T-helper 17 cell (primary cell): ENCODE results near the gene GAL. TPM values are rescaled to one million over a fixed set of nuclear protein-coding genes. Genes with fewer than 3 reads are reported as not detected.

Experiments
- ATAC-seq: fragments of 150-1000 bp; cut with Tn5 transposase; 2 replicates; pipeline ENCODE4 v1.10.0; 2021; ENCODE audit warnings: mild to moderate bottlenecking, moderate library complexity
- DNase-seq, 3 donors: peaks; one replicate each; pipeline versions ENCODE4 v3.0.0 to v3.0.0-alpha.2; 2020 to 2021
- H3K9me3 ChIP-seq: one replicate; pipeline ENCODE4 v1.7.0; 2013; ENCODE audit warnings: low read length, mild to moderate bottlenecking; ENCODE audit not compliant: control insufficient read depth, poor library complexity, severe bottlenecking
- H3K27ac Mint-ChIP-seq: one replicate; pipeline ENCODE4 v1.8.0; 2022; ENCODE audit warnings: mild to moderate bottlenecking, moderate library complexity, mixed read lengths
- H3K27me3 Mint-ChIP-seq: one replicate; pipeline ENCODE4 v1.8.0; 2022; ENCODE audit warnings: mixed read lengths
- H3K36me3 Mint-ChIP-seq: one replicate; pipeline ENCODE4 v1.8.0; 2022; ENCODE audit warnings: low read depth, mixed read lengths
- H3K4me1 Mint-ChIP-seq: one replicate; pipeline ENCODE4 v1.8.0; 2022; ENCODE audit warnings: mild to moderate bottlenecking, mixed read lengths
- H3K4me3 Mint-ChIP-seq: one replicate; pipeline ENCODE4 v1.8.0; 2022; ENCODE audit warnings: mild to moderate bottlenecking, moderate library complexity, mixed read lengths
- total RNA-seq, 4 donors: library from RNA in 2 of 4; stranded (reverse) in 2 of 4; gene quantifications; one replicate each; pipeline ENCODE4 v1.2.3 and lab custom pipeline; 2022 to 2026

Gene GAL
- total RNA-seq, 2 donors from 2014 or later: not detected

DNA sequence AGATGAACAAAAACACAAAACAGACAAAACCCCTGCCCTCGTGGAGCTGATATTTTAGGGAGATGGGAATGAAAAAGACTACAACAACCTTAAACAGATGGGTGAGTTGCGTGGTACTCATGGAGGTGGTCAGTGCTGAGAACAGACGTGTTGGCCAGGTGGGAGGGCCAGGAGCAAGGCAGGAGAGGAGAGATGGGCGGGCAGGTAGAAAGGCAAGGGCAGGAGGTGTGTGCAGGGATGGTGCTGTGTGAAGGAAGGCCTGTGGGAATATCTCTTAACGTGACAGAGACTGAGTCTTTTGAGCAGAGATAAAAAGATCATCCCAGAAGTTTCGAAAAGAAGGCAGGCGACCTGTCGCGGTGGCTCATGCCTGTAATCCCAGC, 7.0 kb downstream of the GAL start:
- H3K4me1 Mint-ChIP-seq: peaks cover 24% of the 10 kb centered on the region
- peaks cover 30% of the 10 kb centered on the region for H3K27me3 Mint-ChIP-seq
- peak overlapping the region; percentile 60 for H3K27ac Mint-ChIP-seq
- ATAC-seq (no peak), DNase-seq (no peak)
- no peaks in the 10 kb centered on the region for H3K9me3 ChIP-seq
- peak overlapping the region; percentile 59 for H3K4me3 Mint-ChIP-seq
- peaks cover 7% of the 10 kb centered on the region for H3K36me3 Mint-ChIP-seq

DNA sequence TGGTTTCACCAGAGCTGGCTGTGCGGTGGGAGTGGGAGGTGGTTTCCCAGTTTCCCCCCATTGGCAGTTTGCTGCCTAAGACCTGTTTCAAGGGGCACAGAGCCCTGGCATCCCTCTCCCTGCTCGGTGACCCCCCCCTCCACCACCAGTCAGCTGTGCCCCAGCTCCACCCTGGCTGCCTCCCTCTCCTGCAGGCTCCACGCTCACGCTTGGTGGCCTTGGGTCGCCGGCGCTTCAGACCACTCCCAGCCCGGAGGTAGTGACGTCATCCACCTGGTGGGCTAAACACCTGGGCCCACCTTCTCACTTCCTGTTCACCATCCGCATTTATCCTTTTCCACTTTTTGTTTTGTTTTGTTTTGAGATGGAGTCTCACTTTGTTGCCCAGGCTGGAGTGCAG, 7.8 kb downstream of the GAL start:
- no peak overlapping the region for H3K4me3 Mint-ChIP-seq

DNA sequence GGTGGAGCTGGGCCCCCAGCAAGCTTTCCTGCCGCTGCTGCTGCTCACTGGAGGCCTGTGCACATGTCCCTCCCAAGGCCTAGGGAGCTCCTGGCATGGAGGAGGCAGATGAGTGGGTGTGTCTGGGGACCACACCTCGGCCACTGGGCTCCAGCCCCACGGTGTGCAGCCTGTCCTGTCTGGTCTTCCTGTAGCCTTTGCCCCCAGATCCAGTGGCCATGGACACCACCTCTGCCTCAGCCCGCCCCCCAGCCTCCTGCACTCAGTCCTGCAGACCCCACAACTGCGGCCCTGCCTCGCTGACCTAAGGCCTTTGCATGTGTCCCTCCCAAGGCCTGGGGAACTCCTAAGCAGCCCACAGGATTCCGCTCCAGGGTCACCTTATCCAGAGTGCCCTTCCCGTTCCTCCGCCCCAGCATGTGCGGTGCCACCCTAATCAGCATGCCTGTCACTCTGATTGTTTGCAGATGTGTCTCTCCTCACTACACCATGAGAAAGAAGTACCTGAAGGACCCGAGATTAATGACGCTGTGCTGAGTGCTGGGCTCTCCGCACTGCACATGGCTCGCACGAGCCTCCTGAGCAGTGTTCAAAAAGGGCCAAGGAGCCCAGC, 8.6 kb downstream of the GAL start:
- no peak for DNase-seq
- Mint-ChIP-seq H3K4me3 (no peak overlapping the region), H3K27ac (no peak overlapping the region), H3K4me1 (peaks cover 24% of the 10 kb centered on the region), H3K27me3 (peaks cover 14% of the 10 kb centered on the region), H3K36me3 (peaks cover 5% of the 10 kb centered on the region)
- H3K9me3 ChIP-seq: no peaks in the 10 kb centered on the region
- ATAC-seq: no peak

More for the DNA sequence above, 7.8 kb downstream of the GAL start:
- H3K9me3 ChIP-seq: no peaks in the 10 kb centered on the region
- H3K27me3 Mint-ChIP-seq: peaks cover 23% of the 10 kb centered on the region
- no peak for ATAC-seq
- peaks cover 24% of the 10 kb centered on the region for H3K4me1 Mint-ChIP-seq
- no peak for DNase-seq
- peak overlapping the region; percentile 60 for H3K27ac Mint-ChIP-seq
- peaks cover 6% of the 10 kb centered on the region for H3K36me3 Mint-ChIP-seq

DNA sequence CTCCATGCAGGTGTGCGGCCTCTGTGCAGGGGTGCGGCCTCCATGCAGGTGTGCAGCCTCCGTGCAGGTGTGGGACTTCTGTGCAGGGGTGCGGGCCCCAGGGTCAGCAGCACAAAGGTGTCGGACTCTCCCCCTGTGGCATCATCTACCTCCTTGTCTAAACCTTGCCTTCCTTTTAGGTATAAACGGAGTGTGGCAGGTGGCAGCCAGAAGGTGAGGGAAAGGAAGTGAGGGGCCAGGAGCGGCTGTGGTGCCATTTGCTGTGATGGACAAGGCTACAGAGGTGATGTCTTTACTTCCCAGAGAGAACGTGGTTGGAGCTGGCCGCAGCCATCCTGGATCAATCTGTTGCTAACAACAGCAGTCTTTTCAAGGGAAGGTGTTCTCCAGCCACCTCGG, 9.1 kb downstream of the GAL start:
- DNase-seq: no peak
- Mint-ChIP-seq H3K27ac (no peak overlapping the region), H3K4me3 (no peak overlapping the region), H3K4me1 (peaks cover 24% of the 10 kb centered on the region), H3K36me3 (peaks cover 5% of the 10 kb centered on the region), H3K27me3 (peaks cover 12% of the 10 kb centered on the region)
- ATAC-seq: no peak
- no peaks in the 10 kb centered on the region for H3K9me3 ChIP-seq

DNA sequence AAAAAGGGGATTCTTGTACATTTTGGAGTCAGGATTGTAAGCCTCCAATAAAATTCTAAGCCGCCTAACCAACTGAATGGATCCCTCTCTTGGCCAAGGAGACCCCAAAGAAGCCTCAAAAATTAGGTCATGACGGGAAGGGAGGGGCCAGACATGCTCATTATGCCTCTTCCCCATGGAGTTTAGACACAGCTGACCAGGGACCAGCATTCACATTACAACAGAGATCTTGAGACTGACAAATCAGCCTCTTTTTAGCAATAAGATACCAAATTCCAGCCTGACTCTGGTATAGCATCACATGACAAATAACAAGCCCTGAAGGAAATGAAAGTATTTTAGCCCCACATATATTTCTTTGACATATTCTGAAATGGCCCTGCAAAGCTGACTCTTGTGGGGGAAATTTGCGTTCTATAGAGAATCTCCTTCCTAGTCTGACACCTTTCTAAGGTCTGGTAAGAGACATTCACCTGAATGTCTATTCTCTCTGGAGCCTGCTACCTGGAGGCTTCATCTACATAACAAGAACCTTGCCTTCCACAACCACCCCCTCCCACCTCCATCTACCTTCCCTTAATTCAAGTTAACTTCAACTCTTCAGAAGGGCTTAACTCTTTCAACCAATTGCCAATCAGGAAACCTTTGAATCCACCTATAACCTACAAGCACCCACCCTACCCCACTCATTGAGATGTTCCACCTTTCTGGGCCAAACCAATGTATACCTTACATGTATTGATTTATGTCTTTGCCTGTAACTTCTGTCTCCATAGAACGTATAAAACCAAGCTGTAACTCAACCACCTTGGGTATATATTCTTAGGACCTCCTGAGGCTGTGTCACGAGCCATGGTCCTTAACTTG, 10.3 kb downstream of the GAL start:
- no peak for DNase-seq
- Mint-ChIP-seq H3K27me3 (peaks cover 12% of the 10 kb centered on the region), H3K27ac (no peak overlapping the region), H3K36me3 (peaks cover 3% of the 10 kb centered on the region), H3K4me3 (no peak overlapping the region), H3K4me1 (peaks cover 19% of the 10 kb centered on the region)
- no peak for ATAC-seq
- no peaks in the 10 kb centered on the region for H3K9me3 ChIP-seq

DNA sequence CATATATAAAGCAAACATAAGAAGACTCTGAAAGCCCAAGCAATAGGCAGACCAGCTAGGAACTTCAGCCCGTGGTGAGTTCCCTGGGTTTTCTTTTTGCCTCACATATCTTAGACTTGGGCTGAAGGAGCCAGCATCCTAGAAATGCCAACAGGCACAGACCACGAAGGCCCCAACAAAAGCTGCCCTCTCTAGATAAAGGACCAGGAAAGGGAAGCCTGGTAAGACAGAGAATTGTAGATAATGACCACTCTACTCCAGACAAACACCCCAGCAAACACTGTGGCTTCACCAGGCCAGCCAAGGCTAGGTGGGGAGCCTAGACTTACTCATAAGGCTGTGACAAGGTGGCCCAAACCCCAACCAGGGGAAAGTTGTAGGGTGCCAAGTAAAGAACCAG, 11.2 kb downstream of the GAL start:
- ATAC-seq: no peak
- H3K27me3 Mint-ChIP-seq: peaks cover 12% of the 10 kb centered on the region
- H3K4me1 Mint-ChIP-seq: peaks cover 12% of the 10 kb centered on the region
- no peak overlapping the region for H3K4me3 Mint-ChIP-seq
- no peak for DNase-seq
- peaks cover 3% of the 10 kb centered on the region for H3K36me3 Mint-ChIP-seq
- no peak overlapping the region for H3K27ac Mint-ChIP-seq
- no peaks in the 10 kb centered on the region for H3K9me3 ChIP-seq

DNA sequence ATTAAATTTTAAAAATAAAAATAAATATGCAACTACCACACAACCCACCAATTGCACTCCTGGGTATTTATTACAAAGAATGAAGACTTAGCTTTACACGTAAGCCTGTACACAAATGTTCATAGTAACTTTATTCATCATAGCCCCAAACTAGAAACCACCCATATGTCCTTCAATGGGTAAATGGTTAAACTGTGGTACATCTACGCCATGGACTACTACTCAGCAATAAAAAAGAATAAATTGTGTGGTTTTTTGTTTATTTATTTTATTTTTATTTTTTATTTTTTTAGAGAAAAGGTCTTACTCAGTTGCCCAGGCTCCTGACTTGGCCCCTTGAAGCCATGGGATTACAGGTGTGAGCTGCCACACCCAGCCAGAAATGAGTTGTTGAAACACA, 14.6 kb downstream of the GAL start:
- no peak for ATAC-seq
- no peaks in the 10 kb centered on the region for H3K9me3 ChIP-seq
- H3K36me3 Mint-ChIP-seq: peaks cover 3% of the 10 kb centered on the region
- no peak overlapping the region for H3K4me3 Mint-ChIP-seq
- H3K27ac Mint-ChIP-seq: no peak overlapping the region
- H3K27me3 Mint-ChIP-seq: peaks cover 12% of the 10 kb centered on the region
- DNase-seq: no peak
- H3K4me1 Mint-ChIP-seq: peaks cover 2% of the 10 kb centered on the region

DNA sequence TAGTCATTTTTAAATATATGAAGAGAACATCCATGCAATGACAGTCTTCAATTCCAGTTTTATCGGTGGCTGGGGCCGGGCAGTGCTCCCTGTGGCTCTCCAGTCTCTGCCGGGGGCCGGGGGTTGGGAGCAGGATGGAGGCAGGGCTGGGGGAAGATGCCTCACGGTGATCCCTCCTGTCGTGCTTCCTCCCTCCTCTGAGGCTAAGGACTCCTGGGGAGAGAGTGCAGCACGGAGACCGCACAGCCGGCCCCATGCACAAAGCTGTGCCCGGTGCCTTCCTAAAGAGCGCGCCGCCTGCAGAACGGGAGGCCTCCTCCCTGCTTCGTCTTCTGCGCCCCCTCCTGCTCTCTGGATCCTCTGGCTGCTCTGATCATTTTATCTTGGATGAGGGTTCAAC, 20.5 kb downstream of the GAL start:
- H3K4me1 Mint-ChIP-seq: no peaks in the 10 kb centered on the region
- DNase-seq: no peak
- H3K9me3 ChIP-seq: no peaks in the 10 kb centered on the region
- no peak overlapping the region for H3K4me3 Mint-ChIP-seq
- no peak for ATAC-seq
- no peaks in the 10 kb centered on the region for H3K27me3 Mint-ChIP-seq
- H3K36me3 Mint-ChIP-seq: no peaks in the 10 kb centered on the region
- no peak overlapping the region for H3K27ac Mint-ChIP-seq

DNA sequence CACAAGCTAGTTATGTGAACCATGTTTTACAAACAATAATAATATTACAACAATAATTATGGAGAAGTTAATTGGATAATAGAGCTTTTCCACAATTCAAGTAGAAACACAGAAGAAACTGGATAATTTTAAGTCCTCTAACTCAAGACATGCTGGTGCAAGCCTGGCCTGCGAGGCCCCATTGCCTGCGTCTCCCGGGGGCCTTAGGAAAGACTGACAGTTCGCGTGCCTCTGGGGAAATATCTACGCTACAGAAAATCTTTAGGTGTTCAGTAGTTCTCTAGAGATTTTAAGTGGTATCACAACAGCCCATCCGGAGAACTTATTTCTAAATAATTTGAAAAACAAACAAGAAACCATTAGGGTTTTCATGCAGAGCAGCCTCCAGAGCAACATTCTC, 23.2 kb downstream of the GAL start:
- peaks cover 5% of the 10 kb centered on the region for H3K36me3 Mint-ChIP-seq
- no peaks in the 10 kb centered on the region for H3K27me3 Mint-ChIP-seq
- H3K27ac Mint-ChIP-seq: peak overlapping the region; percentile 4
- no peak for DNase-seq
- H3K9me3 ChIP-seq: no peaks in the 10 kb centered on the region
- no peak for ATAC-seq
- H3K4me1 Mint-ChIP-seq: no peaks in the 10 kb centered on the region
- no peak overlapping the region for H3K4me3 Mint-ChIP-seq

DNA sequence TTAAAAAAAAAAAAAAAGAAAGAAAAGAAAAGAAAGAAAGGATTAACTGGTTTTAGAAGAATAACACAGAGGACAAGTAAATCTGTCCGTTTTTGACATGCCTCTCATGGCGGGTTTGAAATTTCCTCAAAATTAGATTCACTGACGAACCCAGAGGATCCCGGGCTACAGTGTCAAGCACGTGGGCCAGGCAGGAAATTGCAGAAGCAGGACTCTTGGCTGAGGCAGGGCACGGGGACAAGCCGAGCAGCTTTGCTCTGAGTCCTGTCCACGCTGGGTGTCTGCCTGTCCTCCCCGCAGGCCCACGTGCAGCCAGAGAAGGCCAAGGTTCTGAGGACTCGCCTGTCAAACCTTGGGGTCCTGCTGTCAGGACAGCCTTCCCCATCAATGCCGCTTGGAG, 24.7 kb downstream of the GAL start:
- Mint-ChIP-seq H3K4me3 (no peak overlapping the region), H3K27me3 (no peaks in the 10 kb centered on the region), H3K4me1 (no peaks in the 10 kb centered on the region), H3K27ac (no peak overlapping the region), H3K36me3 (peaks cover 5% of the 10 kb centered on the region)
- no peaks in the 10 kb centered on the region for H3K9me3 ChIP-seq
- DNase-seq (no peak), ATAC-seq (no peak)

DNA sequence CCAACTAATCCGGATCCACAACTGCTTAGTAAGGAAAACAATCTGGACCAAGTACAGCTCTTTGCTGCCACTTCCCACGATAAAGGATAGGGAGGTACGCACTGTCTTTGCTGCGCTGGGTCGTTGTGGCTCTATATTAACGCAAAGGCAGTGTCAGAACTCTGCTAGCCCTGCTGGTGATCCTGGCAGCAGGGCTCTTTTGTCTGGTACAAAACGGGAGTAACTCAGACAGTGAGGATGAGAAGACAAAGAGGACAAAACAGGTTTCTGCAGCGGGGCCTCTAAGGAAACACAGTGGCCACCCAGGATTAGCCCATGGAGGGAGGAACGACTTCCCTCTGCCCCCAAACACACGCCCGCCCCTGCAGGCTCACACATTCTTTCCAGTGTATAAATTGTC, 26.1 kb downstream of the GAL start:
- Mint-ChIP-seq H3K27me3 (no peaks in the 10 kb centered on the region), H3K27ac (no peak overlapping the region), H3K4me1 (no peaks in the 10 kb centered on the region), H3K36me3 (peaks cover 5% of the 10 kb centered on the region), H3K4me3 (no peak overlapping the region)
- no peaks in the 10 kb centered on the region for H3K9me3 ChIP-seq
- ATAC-seq (no peak), DNase-seq (no peak)

DNA sequence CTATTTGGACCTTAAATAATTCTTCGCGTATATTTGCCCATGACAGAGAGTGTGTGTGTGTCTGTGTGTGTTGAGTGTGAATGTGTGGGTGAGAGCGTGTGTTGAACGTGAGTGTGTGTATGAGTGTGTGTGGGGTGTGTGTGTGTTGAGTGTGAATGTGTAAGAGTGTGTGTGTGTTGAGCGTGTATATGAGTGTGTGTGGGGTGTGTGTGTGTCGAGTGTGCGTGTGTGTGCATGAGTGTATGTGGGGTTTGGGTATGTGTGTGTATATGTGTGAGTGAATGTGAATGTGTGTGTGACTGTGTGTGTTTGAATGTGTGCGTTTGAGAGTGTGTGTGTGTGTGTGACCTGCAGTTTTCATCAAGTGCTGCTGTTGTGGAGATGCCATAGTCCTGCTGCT, 26.8 kb downstream of the GAL start:
- Mint-ChIP-seq H3K36me3 (peaks cover 5% of the 10 kb centered on the region), H3K27ac (no peak overlapping the region), H3K27me3 (no peaks in the 10 kb centered on the region), H3K4me1 (no peaks in the 10 kb centered on the region), H3K4me3 (no peak overlapping the region)
- no peak for ATAC-seq
- DNase-seq: no peak
- H3K9me3 ChIP-seq: no peaks in the 10 kb centered on the region

DNA sequence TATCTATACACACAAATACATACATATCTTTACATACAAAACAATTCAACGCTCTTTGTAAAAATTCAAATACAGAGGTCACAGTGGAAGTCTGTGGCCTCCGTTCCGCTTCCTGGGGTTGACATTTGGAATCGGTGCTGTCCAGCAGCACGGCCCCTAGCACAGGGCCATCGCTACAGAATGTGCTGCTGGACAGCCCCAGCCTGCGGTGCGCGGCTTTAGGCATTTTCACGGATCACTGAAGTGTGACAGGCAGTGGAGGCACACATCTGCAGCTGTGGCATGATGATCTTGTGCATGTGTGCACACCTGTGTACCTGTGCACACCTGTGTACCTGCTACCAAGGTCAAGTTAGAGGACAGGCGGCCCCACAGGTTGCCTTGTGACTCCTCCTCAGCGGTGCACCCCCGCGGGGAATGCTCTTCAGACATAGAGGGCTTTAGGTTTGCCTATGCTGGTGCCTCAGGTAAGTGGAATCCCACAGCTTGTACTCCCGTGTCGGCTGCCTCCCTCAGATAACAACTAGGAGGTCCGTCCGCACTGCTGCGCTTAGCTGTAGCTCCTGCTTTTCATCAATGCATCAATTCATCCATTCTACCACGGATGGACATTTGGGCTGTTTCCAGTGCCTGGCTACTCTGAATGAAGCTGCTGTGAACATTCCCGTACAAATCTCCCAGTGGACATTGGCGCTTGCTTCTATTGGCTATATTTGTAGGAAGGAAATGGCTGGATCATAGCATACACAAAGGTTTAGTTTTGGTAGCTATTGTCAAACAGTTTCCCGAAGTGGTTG, 29.9 kb downstream of the GAL start:
- ATAC-seq: no peak
- no peak for DNase-seq
- Mint-ChIP-seq H3K36me3 (peaks cover 5% of the 10 kb centered on the region), H3K27me3 (no peaks in the 10 kb centered on the region), H3K27ac (no peak overlapping the region), H3K4me3 (no peak overlapping the region), H3K4me1 (no peaks in the 10 kb centered on the region)
- H3K9me3 ChIP-seq: no peaks in the 10 kb centered on the region
